Esophagus muscularis mucosa (tissue), 3 donors: ENCODE results near the gene TMEM115.

Source experiments
- POLR2A ChIP-seq: fragments of 450-650 bp; IDR thresholded peaks from one replicate; pipeline ENCODE4 v1.6.1; 2017; ENCODE audit warnings: antibody characterized with exemption, moderate library complexity, mild to moderate bottlenecking, low read depth
- POLR2AphosphoS5 ChIP-seq, 2 donors: sonication (generic); formaldehyde crosslinking; IDR thresholded peaks; one replicate each; pipeline ENCODE4 v1.6.1; 2017; ENCODE audit warnings: antibody characterized with exemption in 2 of 2
- TF ChIP-seq, protein P1 (sequence below), 3 experiments: fragments of 200-600 bp in 2 of 3; fragments of 450-650 bp in 1 of 3; sonication (generic) in 2 of 3; IDR thresholded peaks; one replicate each; pipeline ENCODE4 v1.5.1; 2017 to 2019; ENCODE audit warnings: antibody characterized with exemption in 3 of 3, mild to moderate bottlenecking in 2 of 3, moderate library complexity in 1 of 3

DNA sequence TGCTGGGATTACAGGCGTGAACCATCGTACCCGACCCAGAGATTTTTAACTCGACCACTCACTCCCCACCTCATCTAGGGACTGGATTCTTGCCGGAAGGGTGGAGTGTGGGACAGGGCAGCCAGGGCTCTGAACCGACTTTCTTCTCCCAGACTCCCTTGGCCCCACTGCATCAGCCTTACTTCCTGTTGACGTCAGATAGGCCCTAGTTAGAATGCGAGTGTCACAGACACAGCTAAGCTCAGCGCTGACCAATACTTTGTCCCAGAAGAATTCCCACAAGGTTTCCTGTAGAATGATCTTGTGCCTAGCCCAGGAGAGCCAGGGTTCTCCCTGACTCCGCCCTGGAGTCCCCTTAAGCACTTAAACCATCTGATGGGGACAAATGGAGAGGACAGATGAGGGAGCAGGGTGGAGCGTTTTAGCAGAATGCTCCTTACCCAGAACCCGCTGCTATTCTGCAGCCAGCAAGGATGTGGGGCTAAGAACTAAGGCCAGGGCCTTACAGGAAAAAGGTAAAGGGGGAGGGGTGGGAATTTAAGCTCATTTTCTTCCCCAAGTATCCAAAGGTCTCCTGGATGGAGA is 25.5 kb downstream of the TMEM115 start:
- TF ChIP-seq, protein P1, sequence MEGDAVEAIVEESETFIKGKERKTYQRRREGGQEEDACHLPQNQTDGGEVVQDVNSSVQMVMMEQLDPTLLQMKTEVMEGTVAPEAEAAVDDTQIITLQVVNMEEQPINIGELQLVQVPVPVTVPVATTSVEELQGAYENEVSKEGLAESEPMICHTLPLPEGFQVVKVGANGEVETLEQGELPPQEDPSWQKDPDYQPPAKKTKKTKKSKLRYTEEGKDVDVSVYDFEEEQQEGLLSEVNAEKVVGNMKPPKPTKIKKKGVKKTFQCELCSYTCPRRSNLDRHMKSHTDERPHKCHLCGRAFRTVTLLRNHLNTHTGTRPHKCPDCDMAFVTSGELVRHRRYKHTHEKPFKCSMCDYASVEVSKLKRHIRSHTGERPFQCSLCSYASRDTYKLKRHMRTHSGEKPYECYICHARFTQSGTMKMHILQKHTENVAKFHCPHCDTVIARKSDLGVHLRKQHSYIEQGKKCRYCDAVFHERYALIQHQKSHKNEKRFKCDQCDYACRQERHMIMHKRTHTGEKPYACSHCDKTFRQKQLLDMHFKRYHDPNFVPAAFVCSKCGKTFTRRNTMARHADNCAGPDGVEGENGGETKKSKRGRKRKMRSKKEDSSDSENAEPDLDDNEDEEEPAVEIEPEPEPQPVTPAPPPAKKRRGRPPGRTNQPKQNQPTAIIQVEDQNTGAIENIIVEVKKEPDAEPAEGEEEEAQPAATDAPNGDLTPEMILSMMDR (IDR thresholded peaks at IDR 0.05) = no peak
- TF ChIP-seq POLR2AphosphoS5 (IDR thresholded peaks at IDR 0.05) (peak; percentile 66 to 70), POLR2A (no peak)
